ENCODE measurements around the gene CTPS2. TPM values are rescaled to one million over a fixed set of nuclear protein-coding genes. Genes with fewer than 3 reads are reported as not detected.

CTPS2 gene
- total RNA-seq, 1 experiment from 2014 or later: 3.8 TPM

DNA sequence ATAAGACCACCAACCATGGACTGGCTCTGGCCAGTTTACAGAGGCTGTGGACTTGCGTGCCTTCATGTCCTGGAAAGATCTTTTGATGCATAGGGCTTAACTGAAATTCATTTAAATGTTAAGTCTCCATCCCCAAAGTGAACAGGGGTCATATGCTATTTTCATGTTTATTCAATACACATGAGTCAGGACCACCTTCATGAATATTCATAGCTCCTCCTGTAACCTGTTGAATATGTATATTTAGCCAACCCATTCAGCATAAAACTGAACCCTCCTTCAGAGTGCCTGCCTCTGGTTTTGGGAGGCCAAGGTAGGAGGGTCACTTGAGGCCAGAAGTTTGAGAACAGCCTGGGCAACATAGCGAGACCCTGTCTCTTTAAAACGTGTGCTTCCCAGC lies 7.1 kb downstream of the CTPS2 start:
- intact Hi-C loops (cut with micrococcal nuclease; ENCODE audit: unreplicated experiment): no loop called here
- TF ChIP-seq, protein P1, sequence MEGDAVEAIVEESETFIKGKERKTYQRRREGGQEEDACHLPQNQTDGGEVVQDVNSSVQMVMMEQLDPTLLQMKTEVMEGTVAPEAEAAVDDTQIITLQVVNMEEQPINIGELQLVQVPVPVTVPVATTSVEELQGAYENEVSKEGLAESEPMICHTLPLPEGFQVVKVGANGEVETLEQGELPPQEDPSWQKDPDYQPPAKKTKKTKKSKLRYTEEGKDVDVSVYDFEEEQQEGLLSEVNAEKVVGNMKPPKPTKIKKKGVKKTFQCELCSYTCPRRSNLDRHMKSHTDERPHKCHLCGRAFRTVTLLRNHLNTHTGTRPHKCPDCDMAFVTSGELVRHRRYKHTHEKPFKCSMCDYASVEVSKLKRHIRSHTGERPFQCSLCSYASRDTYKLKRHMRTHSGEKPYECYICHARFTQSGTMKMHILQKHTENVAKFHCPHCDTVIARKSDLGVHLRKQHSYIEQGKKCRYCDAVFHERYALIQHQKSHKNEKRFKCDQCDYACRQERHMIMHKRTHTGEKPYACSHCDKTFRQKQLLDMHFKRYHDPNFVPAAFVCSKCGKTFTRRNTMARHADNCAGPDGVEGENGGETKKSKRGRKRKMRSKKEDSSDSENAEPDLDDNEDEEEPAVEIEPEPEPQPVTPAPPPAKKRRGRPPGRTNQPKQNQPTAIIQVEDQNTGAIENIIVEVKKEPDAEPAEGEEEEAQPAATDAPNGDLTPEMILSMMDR (IDR thresholded peaks at IDR 0.05): no peak
- TF ChIP-seq POLR2AphosphoS5 (IDR thresholded peaks at IDR 0.05; ENCODE audit: low read depth, low read length) (no peak), SIN3A (IDR thresholded peaks at IDR 0.05; ENCODE audit: borderline replicate concordance, insufficient read depth, low read depth, low read length) (no peak), TCF7L2 (IDR thresholded peaks at IDR 0.05; ENCODE audit: low read depth, low read length) (no peak)
- TF ChIP-seq, protein P2, sequence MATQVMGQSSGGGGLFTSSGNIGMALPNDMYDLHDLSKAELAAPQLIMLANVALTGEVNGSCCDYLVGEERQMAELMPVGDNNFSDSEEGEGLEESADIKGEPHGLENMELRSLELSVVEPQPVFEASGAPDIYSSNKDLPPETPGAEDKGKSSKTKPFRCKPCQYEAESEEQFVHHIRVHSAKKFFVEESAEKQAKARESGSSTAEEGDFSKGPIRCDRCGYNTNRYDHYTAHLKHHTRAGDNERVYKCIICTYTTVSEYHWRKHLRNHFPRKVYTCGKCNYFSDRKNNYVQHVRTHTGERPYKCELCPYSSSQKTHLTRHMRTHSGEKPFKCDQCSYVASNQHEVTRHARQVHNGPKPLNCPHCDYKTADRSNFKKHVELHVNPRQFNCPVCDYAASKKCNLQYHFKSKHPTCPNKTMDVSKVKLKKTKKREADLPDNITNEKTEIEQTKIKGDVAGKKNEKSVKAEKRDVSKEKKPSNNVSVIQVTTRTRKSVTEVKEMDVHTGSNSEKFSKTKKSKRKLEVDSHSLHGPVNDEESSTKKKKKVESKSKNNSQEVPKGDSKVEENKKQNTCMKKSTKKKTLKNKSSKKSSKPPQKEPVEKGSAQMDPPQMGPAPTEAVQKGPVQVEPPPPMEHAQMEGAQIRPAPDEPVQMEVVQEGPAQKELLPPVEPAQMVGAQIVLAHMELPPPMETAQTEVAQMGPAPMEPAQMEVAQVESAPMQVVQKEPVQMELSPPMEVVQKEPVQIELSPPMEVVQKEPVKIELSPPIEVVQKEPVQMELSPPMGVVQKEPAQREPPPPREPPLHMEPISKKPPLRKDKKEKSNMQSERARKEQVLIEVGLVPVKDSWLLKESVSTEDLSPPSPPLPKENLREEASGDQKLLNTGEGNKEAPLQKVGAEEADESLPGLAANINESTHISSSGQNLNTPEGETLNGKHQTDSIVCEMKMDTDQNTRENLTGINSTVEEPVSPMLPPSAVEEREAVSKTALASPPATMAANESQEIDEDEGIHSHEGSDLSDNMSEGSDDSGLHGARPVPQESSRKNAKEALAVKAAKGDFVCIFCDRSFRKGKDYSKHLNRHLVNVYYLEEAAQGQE (IDR thresholded peaks at IDR 0.05; ENCODE audit: insufficient read depth in 1 of 2, low read depth in 2 of 2, low read length in 1 of 2): no peak
- H3K27ac ChIP-seq (ENCODE audit: low read length): no peak overlapping the region
- POLR2A ChIA-PET: no interaction called here
- in situ Hi-C loops (cut with HindIII; ENCODE audit: low pct_unique_long_range_greater_than_20kb, low sequenced_read_pairs): no loop called here
- H3K27me3 ChIP-seq (ENCODE audit: control insufficient read depth, insufficient read depth, low read length): no peaks in the 10 kb centered on the region
- CTCF ChIA-PET: no interaction called here
- ATAC-seq (no peak), DNase-seq (ENCODE audit: low read depth, low spot score) (no peak)
- no peaks in the 10 kb centered on the region for H3K36me3 ChIP-seq (ENCODE audit: control insufficient read depth, insufficient read depth, low read length)
- H3K4me3 ChIP-seq (ENCODE audit: low read depth in 2 of 2, low read length in 2 of 2): no peak overlapping the region
- no TSS peak for BruUV-seq (replicated peaks)
- no peaks in the 10 kb centered on the region for H3K9me3 ChIP-seq (ENCODE audit: control insufficient read depth, insufficient read depth, low read depth, low read length)
- no peaks in the 10 kb centered on the region for H3K4me1 ChIP-seq (ENCODE audit: control insufficient read depth, insufficient read depth, low read length)

DNA sequence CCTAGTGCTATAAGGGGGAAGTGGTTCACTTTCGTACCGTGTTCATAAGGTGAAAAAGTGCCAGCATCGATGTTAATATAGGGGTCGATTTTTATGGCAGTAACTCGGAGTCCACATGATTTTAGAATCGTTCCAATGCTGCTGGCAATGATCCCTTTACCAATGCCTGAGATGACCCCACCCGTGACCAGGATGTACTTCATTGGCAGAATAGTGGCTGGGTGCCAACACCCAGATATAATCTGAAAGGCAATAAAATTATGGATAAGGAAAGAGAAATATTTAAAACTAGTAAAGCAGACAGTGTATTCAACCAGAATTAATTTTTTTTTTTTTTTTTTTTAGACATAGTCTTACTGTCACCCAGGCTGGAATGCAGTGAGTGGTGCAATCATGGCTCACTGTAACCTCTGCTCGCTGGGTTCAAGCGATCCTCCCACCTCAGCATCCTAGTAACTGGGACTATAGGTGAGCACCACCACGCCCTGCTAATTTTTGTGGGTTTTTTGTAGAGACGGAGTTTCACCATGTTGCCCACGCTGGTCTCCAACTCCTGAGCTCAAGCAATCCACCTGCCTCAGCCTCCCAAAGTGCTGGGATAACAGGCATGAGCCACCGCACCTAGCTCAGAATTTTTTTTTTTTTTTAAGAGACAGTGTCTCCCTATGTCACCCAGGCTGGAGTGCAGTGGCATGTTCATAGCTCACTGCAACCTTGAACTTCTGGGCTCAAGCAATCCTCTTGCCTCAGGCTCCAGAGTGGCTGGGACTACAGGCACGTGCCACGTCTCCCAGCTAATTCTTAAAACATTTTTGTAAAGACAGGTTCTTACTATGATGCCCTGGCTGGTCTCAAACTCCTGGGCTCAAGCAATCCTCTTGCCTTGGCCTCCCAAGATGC lies 9.5 kb downstream of the CTPS2 start:
- Histone ChIP-seq H3K36me3 (ENCODE audit: control insufficient read depth, insufficient read depth, low read length) (no peaks in the 10 kb centered on the region), H3K9me3 (ENCODE audit: control insufficient read depth, insufficient read depth, low read depth, low read length) (no peaks in the 10 kb centered on the region), H3K4me1 (ENCODE audit: control insufficient read depth, insufficient read depth, low read length) (no peaks in the 10 kb centered on the region), H3K27me3 (ENCODE audit: control insufficient read depth, insufficient read depth, low read length) (no peaks in the 10 kb centered on the region), H3K27ac (ENCODE audit: low read length) (no peak overlapping the region), H3K4me3 (ENCODE audit: low read depth in 2 of 2, low read length in 2 of 2) (no peak overlapping the region)
- no peak for DNase-seq (ENCODE audit: low read depth, low spot score)
- no peak for ATAC-seq
- BruUV-seq (replicated peaks): no TSS peak
- in situ Hi-C loops (cut with HindIII; ENCODE audit: low pct_unique_long_range_greater_than_20kb, low sequenced_read_pairs): no loop called here
- ChIA-PET CTCF (no interaction called here), POLR2A (no interaction called here)
- TF ChIP-seq, protein P1 (IDR thresholded peaks at IDR 0.05): no peak
- no peak for TF ChIP-seq SIN3A (IDR thresholded peaks at IDR 0.05; ENCODE audit: borderline replicate concordance, insufficient read depth, low read depth, low read length)
- TF ChIP-seq TCF7L2 (IDR thresholded peaks at IDR 0.05; ENCODE audit: low read depth, low read length): no peak
- TF ChIP-seq, protein P2 (IDR thresholded peaks at IDR 0.05; ENCODE audit: insufficient read depth in 1 of 2, low read depth in 2 of 2, low read length in 1 of 2): no peak
- TF ChIP-seq POLR2AphosphoS5 (IDR thresholded peaks at IDR 0.05; ENCODE audit: low read depth, low read length): no peak
- intact Hi-C loops (cut with micrococcal nuclease; ENCODE audit: unreplicated experiment): no loop called here

Measured in Panc1 (cell line).